Osteoblast (primary cell): ENCODE measurements around the gene AGBL4. TPM values are rescaled to one million over a fixed set of nuclear protein-coding genes. Genes with fewer than 3 reads are reported as not detected.
A peak's percentile ranks its signal among the peaks of the same experiment; 100 is the strongest.

ENCODE experiments used
- DNase-seq: peaks from one replicate; pipeline ENCODE4 v3.0.0; 2011; ENCODE audit warnings: low spot score, mixed read lengths; ENCODE audit not compliant: insufficient read length; ENCODE audit errors: missing footprints
- H2AFZ ChIP-seq: 2 replicates; pipeline ENCODE4 v1.6.0; 2011; ENCODE audit warnings: mild to moderate bottlenecking, low read length
- H3K27ac ChIP-seq: 2 replicates; pipeline ENCODE4 v1.5.1; 2011; ENCODE audit warnings: mild to moderate bottlenecking, low read depth, low read length, moderate library complexity
- H3K27me3 ChIP-seq: 2 replicates; pipeline ENCODE4 v1.6.0; 2012; ENCODE audit warnings: mild to moderate bottlenecking, control low read depth, inconsistent platforms, low read length, moderate library complexity; ENCODE audit not compliant: insufficient read depth
- H3K36me3 ChIP-seq: 2 replicates; pipeline ENCODE4 v1.5.1; 2011; ENCODE audit warnings: mild to moderate bottlenecking, low read length, control low read depth, moderate library complexity; ENCODE audit not compliant: insufficient read depth
- H3K4me1 ChIP-seq: 2 replicates; pipeline ENCODE4 v1.5.1; 2011; ENCODE audit warnings: mild to moderate bottlenecking, low read length, control low read depth, moderate library complexity; ENCODE audit not compliant: insufficient read depth
- H3K4me2 ChIP-seq: 2 replicates; pipeline ENCODE4 v1.6.0; 2011; ENCODE audit warnings: mild to moderate bottlenecking, low read length; ENCODE audit not compliant: insufficient read depth
- H3K4me3 ChIP-seq: fragments of 200-600 bp; sonication (generic); 3 replicates; pipeline ENCODE4 v1.5.1; 2012; ENCODE audit warnings: mild to moderate bottlenecking, low read length, inconsistent platforms; ENCODE audit not compliant: insufficient read depth
- H3K79me2 ChIP-seq: 2 replicates; pipeline ENCODE4 v1.6.0; 2012; ENCODE audit warnings: mild to moderate bottlenecking, low read length, control low read depth, inconsistent platforms; ENCODE audit not compliant: insufficient read depth
- H3K9me3 ChIP-seq: 2 replicates; pipeline ENCODE4 v1.5.1; 2011; ENCODE audit warnings: low read depth, low read length, control low read depth
- H4K20me1 ChIP-seq: 2 replicates; pipeline ENCODE4 v1.6.0; 2012; ENCODE audit warnings: mild to moderate bottlenecking, low read length, control low read depth; ENCODE audit not compliant: insufficient read depth
- CTCF ChIP-seq: IDR thresholded peaks from 2 replicates; pipeline ENCODE4 v1.5.1; 2011; ENCODE audit warnings: mild to moderate bottlenecking, low read depth, low read length, moderate library complexity; ENCODE audit errors: extremely low read depth
- total RNA-seq: library from RNA; depleted of rRNA; stranded (reverse); fragments of >200 nt; gene quantifications from 2 replicates; pipeline ENCODE4 v1.2.3, GENCODE V29; 2012

AGBL4 gene
- total RNA-seq, 1 donor = not detected

- Histone ChIP-seq H3K79me2 (no peaks in the 10 kb centered on the region), H3K4me1 (no peaks in the 10 kb centered on the region), H3K27me3 (no peaks in the 10 kb centered on the region), H3K36me3 (no peaks in the 10 kb centered on the region), H3K4me2 (no peak overlapping the region), H3K27ac (no peak overlapping the region), H4K20me1 (no peaks in the 10 kb centered on the region), H3K4me3 (no peak overlapping the region), H2AFZ (no peak overlapping the region), H3K9me3 (peaks cover 6% of the 10 kb centered on the region)
- DNase-seq = no peak
- no peak for TF ChIP-seq CTCF
Measured at GRCh38 chr1:49363628-49364027, 660.1 kb downstream of the AGBL4 start.

- Histone ChIP-seq H3K4me2 (no peak overlapping the region), H3K27ac (no peak overlapping the region), H3K79me2 (no peaks in the 10 kb centered on the region), H3K27me3 (no peaks in the 10 kb centered on the region), H3K4me1 (no peaks in the 10 kb centered on the region), H2AFZ (no peak overlapping the region), H3K36me3 (no peaks in the 10 kb centered on the region), H4K20me1 (no peaks in the 10 kb centered on the region), H3K9me3 (peaks cover 9% of the 10 kb centered on the region), H3K4me3 (no peak overlapping the region)
- no peak for DNase-seq
- no peak for TF ChIP-seq CTCF
Measured at GRCh38 chr1:49358036-49358435, 665.7 kb downstream of the AGBL4 start.

- peaks cover 9% of the 10 kb centered on the region for H3K9me3 ChIP-seq
- no peak overlapping the region for H2AFZ ChIP-seq
- no peaks in the 10 kb centered on the region for H3K79me2 ChIP-seq
- no peak for DNase-seq
- no peaks in the 10 kb centered on the region for H3K36me3 ChIP-seq
- H3K4me2 ChIP-seq = no peak overlapping the region
- H3K4me3 ChIP-seq = no peak overlapping the region
- no peak for TF ChIP-seq CTCF
- H3K27me3 ChIP-seq = no peaks in the 10 kb centered on the region
- no peaks in the 10 kb centered on the region for H4K20me1 ChIP-seq
- no peaks in the 10 kb centered on the region for H3K4me1 ChIP-seq
- no peak overlapping the region for H3K27ac ChIP-seq
Measured at GRCh38 chr1:49356594-49356993, 667.2 kb downstream of the AGBL4 start.

GRCh38 chr1:49351768-49352167, 672.0 kb downstream of the AGBL4 start:
- Histone ChIP-seq H3K4me3 (no peak overlapping the region), H3K79me2 (no peaks in the 10 kb centered on the region), H3K36me3 (no peaks in the 10 kb centered on the region), H3K4me1 (no peaks in the 10 kb centered on the region), H3K4me2 (no peak overlapping the region), H3K9me3 (no peaks in the 10 kb centered on the region), H3K27me3 (no peaks in the 10 kb centered on the region), H3K27ac (no peak overlapping the region), H2AFZ (no peak overlapping the region), H4K20me1 (no peaks in the 10 kb centered on the region)
- DNase-seq = peak; percentile 31
- no peak for TF ChIP-seq CTCF
